Lower leg skin (tissue), 4 donors: ENCODE data around the gene CCDC91. TPM values are rescaled to one million over a fixed set of nuclear protein-coding genes. Genes with fewer than 3 reads are reported as not detected.

Experiments
- DNase-seq, 2 donors: peaks; one replicate each; pipeline ENCODE4 v3.0.0-alpha.2; 2019; ENCODE audit warnings: low spot score in 2 of 2
- H3K4me3 ChIP-seq: fragments of 200-600 bp; sonication (generic); 2 replicates; pipeline ENCODE4 v1.5.1; 2017; ENCODE audit warnings: mild to moderate bottlenecking, low read depth; ENCODE audit not compliant: poor library complexity, severe bottlenecking
- CTCF ChIP-seq, 3 donors: fragments of 450-650 bp; IDR thresholded peaks; one replicate each; pipeline ENCODE4 v1.5.1; 2016; ENCODE audit warnings: antibody characterized with exemption in 3 of 3, mild to moderate bottlenecking in 3 of 3, moderate library complexity in 2 of 3
- POLR2A ChIP-seq, 2 donors: fragments of 450-650 bp; IDR thresholded peaks; one replicate each; pipeline ENCODE4 v1.6.1; 2016 to 2017; ENCODE audit warnings: antibody characterized with exemption in 2 of 2, mild to moderate bottlenecking in 1 of 2, moderate library complexity in 1 of 2
- WGBS, 2 donors: methylation state at CpG; one replicate each; pipeline ENCODE4 v1.1.5; 2018; 5-methylcytosine and 5-hydroxymethylcytosine counted together
- intact Hi-C: fragments of 100-400 bp; cut with DNase I; formaldehyde crosslinking; loops from one replicate; pipeline ENCODE4 v1.15.0; 2023; ENCODE audit warnings: low total_unique reads
- total RNA-seq, 4 donors: library from RNA; depleted of rRNA; stranded (reverse); fragments of >200 nt; gene quantifications; one replicate each; pipeline ENCODE4 v1.1.0, GENCODE V29; 2016

CCDC91 gene
- total RNA-seq, 4 donors from 2014 or later, result 13.8 to 31.0 (median 23.3) TPM

GRCh38 chr12:28247806-28248205, 57.5 kb downstream of the CCDC91 start:
- TF ChIP-seq CTCF (IDR thresholded peaks at IDR 0.05) (no peak), POLR2A (IDR thresholded peaks at IDR 0.05) (no peak)
- H3K4me3 ChIP-seq, result no peak overlapping the region
- DNase-seq, result no peak
- 82 to 83% methylated on average over 7 of the region's 7 CpGs for WGBS, 2 donors
- intact Hi-C loops, result no loop called here

GRCh38 chr12:28248555-28249145, 58.4 kb downstream of the CCDC91 start:
- TF ChIP-seq POLR2A (IDR thresholded peaks at IDR 0.05), result no peak
- TF ChIP-seq CTCF (IDR thresholded peaks at IDR 0.05), result no peak
- intact Hi-C loops, result no loop called here
- no peak overlapping the region for H3K4me3 ChIP-seq
- DNase-seq, result no peak

GRCh38 chr12:28253161-28253641, 62.9 kb downstream of the CCDC91 start:
- 84 to 85% methylated on average over 3 of the region's 3 CpGs for WGBS, 2 donors
- intact Hi-C loops, result no loop called here
- H3K4me3 ChIP-seq, result no peak overlapping the region

GRCh38 chr12:28257411-28257810, 67.2 kb downstream of the CCDC91 start:
- TF ChIP-seq CTCF (IDR thresholded peaks at IDR 0.05), result no peak
- no peak for TF ChIP-seq POLR2A (IDR thresholded peaks at IDR 0.05)
- intact Hi-C loops, result no loop called here
- no peak for DNase-seq
- H3K4me3 ChIP-seq, result no peak overlapping the region

More at GRCh38 chr12:28253161-28253641, 62.9 kb downstream of the CCDC91 start:
- DNase-seq, result no peak
- no peak for TF ChIP-seq POLR2A (IDR thresholded peaks at IDR 0.05)
- no peak for TF ChIP-seq CTCF (IDR thresholded peaks at IDR 0.05)

- DNase-seq, result no peak
- no peak overlapping the region for H3K4me3 ChIP-seq
- TF ChIP-seq CTCF (IDR thresholded peaks at IDR 0.05), result no peak
- TF ChIP-seq POLR2A (IDR thresholded peaks at IDR 0.05), result no peak
- intact Hi-C loops, result no loop called here
- WGBS, 2 donors, result 95 to 100% methylated on average over 1 of the region's 1 CpG
These were observed 68.7 kb downstream of the CCDC91 start for GRCh38 chr12:28258998-28259397.
